DLD1 (cell line): ENCODE data around the gene EXD1.

Experiments used
- in situ Hi-C: cut with HindIII; loops from 2 replicates; pipeline ENCODE4 v1.10.0; 2017; ENCODE audit warnings: low sequenced_read_pairs

EXD1 gene

DNA sequence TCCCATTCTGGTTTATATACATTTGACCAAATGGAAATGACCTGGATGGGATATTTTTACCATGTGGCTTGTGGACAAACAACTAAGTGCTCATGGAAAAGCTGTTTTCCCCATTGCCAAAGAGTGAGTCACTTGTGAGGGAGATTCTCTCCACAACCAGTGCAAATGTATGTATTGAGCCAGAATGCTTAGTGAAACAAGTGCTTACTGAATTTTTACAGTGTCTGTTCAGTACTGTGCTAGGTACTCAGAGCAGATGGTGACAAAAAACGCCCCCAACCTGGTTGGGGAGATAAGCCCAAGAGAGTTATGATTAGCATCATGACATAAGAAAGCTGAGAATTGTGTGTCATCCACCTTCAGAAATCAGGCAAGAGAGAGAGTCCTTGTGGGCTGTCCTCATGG, 2.8 kb upstream of the EXD1 start:
- in situ Hi-C loops, result no loop called here

DNA sequence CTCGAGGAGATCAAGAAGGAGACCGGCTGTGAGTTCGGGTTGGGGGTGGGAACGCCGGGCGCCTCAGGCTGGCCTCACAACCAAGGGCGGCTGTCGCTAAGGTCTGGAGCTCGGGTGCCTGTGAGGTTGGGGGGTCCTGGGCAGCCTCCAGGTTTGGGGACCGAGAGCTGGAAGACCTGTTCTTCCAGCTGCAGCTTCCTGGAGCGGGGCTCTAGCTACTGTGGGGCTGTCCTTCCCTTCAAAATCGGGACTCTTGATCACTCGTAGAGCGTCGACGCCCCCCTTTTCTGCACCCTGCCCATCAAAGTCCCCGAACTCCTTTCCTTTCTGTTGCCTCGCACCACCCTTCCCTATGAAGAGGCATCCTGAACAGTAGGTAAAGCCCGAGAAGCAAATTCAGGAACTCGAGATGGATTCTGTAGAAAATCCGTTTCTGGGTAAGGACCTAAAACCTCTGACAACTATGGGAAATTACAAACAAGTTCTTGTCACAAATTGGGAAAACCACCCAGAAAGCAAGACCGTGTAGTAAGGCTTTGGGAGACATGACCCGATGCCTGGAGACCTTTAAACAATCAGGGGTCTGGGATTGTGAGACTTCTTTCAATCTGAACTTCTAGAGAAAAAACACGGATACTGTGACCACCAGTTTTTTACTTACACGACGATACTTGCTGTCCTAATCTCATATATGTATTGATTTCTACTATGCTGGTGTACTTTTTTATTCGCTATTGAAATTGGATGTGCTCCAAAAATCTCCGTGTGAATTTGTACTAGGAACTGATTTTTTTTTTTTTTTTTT, 1.1 kb upstream of the EXD1 start:
- in situ Hi-C loops, result no loop called here

DNA sequence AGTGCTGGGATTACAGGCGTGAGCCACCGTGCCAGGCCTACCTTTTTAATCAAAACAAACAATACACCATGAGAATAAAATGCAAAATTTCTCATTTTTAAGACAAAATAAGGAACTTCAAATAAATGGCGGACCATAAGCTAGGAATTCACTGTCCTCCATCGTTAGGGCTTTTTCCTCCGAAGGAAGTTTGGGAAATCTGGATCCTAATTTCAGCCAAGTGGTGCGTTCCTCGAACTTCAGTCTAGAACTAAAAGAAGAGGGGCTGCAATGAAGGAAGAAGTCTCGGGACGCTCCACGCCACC, 260 bp downstream of the EXD1 start:
- in situ Hi-C loops, result no loop called here

DNA sequence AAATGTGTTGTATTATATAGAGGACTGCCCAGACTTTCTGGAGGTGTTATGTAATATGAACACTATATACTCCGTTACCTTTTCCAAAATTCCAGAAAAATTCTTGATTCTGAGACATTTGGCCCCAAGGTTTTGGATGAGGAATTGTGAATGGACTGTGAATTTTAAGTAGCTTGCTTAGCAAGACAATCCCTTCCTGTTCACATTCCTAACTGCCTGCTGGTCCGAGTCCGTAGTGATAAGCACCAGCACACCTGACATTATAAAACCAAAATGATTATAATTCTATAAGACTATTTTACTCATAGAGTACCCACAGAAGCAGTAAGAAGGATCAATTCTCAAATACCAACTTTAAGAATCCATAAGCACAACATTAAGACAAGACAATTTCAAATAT, 11.2 kb downstream of the EXD1 start:
- in situ Hi-C loops, result no loop called here

DNA sequence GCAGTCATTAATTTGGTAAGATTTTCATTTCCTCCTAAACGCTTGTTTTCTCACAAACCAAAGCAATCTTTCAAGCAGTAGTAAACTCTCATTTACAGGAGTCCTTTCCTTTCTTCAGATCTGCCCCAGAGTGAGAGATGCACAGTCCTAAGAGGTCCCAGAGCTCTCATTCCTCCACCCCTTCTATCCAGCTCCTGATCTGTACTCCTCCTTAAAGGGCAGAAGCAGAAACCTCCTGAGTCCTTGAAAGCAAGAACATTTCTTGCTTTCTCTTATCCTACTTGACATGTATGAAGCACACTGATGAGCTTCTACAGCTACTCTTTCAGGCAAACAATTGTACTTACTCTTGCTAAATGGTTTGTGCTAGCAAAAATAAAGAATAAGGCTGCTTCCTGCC, 11.7 kb downstream of the EXD1 start:
- in situ Hi-C loops, result no loop called here

DNA sequence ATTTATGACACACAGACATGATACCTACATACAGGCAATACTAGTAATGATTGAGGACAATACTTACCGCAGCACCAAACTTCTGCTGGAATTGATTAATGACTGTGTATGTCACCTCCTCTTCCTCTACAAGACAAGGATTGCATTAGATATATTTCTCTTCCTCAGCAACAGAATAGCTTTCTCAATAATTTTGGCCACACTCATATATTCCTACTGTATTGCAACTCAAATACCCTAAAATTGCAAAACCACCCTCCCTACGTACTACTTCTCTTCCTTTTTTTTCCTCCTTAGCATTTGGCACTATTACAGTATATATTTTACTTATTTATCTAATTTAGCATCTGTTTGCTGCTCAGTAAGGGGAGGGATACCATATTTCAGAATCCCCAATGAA, 14.8 kb downstream of the EXD1 start:
- in situ Hi-C loops, result no loop called here

DNA sequence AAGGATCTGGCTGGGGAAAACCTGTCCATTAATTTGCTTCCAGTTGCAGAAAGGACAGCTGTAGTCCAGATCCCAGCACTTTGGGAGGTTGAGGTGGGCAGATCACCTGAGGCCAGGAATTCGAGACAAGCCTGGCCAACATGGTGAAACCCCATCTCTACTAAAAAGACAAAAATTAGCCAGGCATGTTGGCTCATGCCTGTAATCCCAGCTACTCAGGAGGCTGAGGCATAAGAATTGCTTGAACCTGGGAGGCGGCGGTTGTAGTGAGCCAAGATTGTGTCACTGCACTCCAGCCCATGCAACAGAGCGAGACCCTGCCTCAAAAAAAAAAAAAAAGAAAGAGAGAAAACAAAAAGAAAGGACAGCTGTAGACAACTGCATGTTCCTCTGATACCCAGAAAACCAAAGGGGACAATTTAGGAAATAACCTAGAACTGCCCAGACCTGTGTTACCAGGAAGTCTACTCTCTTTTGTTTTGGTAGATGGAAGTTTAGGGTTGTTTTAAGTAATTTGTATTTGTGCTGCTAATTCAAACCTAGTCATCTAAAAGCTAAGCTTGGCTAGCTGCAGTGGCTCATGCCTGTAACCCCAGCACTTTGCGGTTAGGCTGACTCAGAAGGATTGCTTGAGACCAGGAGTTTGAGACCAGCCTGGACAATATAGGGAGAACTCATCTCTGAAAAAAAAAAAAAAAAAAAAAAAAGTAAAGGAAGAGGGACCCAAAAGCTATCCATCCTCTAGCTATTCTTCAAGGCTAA, 22.7 kb downstream of the EXD1 start:
- in situ Hi-C loops, result no loop called here

DNA sequence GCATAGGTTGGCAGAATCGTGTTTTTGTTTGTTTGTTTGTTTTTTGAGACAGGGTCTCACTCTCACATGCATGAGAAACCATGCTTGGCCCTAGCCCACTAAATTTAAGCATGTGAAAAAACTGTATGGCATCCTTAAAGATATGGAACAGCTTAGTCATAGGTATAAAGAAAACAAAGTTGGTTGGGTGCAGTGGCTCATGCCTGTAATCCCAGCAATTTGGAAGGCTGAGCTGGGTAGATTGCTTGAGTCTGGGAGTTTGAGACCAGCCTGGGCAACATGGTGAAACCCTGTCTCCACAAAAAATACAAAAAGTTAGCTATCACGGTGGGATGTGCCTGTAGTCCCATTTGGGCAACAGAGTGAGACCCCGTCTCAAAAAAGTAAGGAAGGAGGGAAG, 25.2 kb downstream of the EXD1 start:
- in situ Hi-C loops, result no loop called here

DNA sequence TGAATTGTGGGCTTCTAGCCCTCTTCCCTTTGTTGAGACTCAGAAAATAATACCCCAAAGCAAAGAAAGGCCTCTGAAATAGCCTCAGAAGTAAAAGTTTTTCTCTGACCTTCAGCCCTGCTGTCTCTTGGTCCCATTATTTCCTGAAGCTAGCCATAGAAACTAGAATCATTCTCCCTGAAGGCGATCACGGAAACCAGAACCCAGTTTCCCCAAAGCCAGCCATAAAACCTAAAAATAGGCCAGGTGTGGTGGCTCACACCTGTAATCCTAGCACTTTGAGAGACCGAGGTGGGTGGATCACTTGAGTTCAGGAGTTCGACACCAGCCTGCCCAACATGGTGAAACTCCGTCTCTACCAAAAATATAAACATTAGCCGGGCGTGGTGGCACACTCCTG, 27.2 kb downstream of the EXD1 start:
- in situ Hi-C loops, result no loop called here

DNA sequence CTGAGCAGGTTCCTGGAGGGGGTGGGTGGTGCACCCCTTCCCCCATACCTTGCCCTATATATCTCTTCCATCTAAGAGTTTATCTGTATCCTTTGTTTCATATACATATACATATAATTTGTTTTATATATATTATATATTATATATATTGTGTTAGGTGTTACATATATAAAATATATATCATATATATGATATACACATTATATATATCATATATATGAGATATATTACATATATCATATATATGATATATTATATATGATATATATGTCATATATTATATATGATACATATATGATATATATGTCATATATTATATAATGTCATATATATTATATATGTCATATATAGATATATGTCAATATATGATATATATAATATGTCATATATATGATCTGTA, 31.1 kb downstream of the EXD1 start:
- in situ Hi-C loops, result no loop called here

DNA sequence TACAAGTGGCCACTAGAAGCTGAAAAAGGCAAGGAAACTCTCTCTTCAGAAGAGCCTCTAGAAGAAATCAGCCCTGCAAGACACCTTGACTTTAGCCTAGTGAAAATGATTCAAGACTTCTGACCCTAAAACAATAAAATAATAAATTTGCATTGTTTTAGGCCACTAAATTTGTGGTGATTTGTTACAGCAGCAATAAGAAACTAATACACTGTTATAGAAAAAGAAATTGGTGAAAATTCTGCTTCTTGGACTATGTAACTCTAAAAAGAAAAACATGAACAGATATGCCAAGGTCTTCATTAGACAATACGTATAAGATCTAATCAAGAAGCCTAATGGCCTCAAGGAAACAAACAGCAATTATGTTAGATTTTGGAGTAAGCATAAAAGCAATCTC, 36.1 kb downstream of the EXD1 start:
- in situ Hi-C loops, result no loop called here

DNA sequence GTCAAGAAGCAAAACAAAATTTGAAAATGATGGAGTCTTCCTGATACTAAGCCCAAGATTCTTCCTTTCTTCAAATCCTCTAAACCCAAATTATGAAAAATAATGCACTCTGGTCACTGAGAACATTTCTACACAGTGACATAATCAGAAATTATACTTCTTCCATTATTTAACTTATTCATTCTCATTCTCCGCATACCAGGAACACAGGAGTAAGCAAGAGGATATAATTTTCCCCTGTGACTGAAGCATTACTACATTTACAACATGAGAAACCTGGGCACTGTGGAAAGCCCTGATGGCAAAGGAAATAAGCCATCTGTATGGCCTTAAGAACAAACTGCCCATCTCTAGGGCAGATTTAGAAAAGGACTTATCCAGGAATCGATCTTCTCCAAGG, 47.0 kb downstream of the EXD1 start:
- in situ Hi-C loops, result no loop called here

DNA sequence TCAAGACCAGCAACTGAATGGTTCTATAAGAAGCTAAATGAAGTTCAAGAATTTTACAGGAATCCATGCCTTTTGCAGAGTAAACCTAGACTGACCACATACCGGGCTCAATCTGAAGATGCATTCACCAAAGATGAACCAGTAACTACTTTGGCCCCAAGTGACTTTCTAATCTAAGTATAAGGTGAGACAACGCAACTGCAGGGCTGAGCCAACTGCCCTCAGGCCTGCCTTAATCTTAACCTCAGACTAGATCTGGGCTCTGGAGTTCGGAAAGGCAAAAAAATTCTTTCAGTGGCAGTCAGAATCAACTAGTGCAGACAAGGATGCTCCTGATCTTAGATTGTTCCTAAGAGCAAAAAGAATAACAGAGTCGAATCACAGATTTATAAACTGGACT, 48.3 kb downstream of the EXD1 start:
- in situ Hi-C loops, result no loop called here

DNA sequence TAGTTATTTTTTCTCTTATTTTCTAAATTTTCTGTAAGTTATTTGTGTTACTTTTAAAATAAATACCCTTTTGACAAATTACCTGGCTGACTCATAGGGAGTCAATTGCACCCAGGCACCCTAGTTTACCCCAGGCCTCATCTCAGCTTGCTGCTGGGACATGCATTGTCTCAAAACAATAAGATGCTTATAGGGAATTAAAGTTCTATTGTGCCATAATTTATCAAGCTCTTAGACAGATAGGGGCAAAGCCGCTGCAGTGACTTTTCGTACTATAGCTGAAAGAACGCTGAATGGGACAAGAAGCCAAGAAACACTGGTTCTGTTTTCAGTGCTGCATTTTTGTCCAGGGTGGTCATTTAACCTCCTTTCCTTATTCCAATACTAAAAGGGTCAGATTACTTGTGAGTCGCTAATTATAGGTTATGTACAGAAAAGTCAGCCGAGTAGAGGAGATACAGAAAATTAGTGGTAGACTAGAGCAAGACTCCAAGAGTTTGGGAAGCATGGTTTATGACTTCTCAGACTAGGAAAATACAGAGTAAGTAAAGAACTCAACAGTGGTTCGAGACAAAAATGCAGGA, 50.3 kb downstream of the EXD1 start:
- in situ Hi-C loops, result no loop called here

DNA sequence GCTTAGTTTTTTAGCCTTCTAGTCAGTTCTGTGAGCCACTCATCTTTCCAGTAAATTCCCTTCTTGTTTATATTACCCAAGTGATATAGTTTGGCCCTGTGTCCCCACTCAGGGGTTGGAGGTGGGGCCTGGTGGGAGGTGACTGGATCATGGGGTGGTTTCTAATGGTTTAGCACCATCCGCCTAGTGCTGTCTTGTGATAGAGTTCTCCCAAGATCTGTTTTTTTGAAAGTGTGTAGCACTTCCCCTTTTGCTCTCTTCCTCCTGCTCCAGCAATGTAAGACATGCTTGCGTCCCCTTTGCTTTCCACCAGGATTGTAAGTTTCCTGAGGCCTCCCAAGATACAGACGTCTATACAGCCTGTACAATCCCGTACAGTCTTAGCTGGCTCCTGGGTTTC, 60.8 kb downstream of the EXD1 start:
- in situ Hi-C loops, result no loop called here

DNA sequence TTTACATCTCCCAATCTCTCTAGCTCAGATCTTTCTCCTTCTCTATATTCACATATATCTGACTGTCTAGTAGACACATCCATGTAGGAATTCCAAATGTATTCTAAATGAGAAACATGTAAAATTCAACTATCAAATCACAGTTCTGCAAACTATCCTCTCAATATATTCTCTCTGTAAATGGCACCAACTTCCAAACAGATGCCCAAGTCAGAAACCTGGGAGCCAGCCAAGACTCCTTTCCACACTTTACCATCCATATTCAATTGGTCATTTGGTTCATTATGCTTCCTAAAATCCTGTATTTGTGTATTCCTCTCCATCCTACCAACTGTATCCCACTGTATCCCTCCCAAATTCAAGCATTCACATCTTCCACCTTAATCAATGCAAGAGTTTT, 61.5 kb downstream of the EXD1 start:
- in situ Hi-C loops, result no loop called here

DNA sequence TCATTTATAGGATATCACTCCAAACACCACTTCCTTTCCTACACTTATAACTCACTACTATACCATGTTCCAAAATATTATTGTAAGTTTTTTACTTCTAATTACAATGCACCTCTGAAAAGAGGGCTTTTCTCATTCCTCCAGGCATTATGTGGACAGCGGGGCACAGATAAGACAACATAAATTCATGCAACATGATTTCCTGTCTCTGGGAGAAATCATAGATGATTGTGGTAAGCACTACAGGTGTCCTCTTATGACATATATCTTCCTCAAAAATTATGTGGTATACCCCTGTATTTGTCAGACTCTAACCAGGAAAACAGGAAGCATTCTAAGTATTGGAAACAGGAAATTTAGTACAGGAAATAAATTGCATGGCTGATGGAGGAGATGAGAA, 68.8 kb downstream of the EXD1 start:
- in situ Hi-C loops, result no loop called here

DNA sequence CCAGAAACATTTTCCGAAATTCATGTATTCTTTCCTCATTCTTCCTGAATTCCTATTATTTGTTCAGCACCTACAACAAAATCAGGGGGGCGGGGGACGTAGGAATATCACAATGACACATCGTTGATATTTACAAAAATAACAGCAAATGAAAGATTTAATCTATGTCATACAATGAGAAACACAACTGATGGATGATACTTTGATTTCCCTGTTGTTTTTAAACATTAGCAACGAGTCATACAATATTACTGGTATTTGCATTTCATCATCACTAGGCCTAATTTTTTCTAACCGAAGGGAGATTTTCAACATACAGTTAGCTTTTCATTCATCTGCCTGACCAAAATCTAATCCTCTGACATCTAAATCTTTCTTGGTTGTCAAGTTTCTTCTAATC, 69.2 kb downstream of the EXD1 start:
- in situ Hi-C loops, result no loop called here

DNA sequence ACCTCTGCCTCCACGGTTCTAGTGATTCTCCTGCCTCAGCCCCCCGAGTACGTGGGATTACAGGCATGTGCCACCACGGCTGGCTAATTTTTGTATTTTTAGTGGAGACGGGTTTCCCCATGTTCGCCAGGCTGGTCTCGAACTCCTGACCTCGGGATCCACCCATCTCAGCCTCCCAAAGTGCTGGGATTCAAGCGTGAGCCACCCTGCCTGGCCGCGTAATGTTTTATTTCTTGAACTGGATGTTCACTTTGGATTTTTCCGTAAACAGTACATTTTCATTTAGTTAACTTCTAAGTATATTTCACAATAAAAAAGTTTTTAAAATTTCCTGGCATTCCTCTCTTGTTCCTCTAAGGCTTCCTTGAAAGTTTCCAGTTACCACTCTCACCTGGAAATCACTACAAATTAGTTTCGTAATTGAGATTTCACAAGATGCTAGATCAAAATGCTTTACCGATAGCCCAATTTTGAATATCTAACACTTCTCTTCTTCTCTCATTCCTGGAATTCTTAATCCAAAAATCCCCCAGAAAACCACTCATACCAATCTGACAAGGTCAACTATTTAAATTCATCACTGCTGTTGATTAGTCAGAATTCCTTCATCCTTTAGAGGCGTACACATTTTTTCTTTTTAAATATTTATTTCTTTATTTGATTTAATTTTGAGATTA, 69.8 kb downstream of the EXD1 start:
- in situ Hi-C loops, result no loop called here

DNA sequence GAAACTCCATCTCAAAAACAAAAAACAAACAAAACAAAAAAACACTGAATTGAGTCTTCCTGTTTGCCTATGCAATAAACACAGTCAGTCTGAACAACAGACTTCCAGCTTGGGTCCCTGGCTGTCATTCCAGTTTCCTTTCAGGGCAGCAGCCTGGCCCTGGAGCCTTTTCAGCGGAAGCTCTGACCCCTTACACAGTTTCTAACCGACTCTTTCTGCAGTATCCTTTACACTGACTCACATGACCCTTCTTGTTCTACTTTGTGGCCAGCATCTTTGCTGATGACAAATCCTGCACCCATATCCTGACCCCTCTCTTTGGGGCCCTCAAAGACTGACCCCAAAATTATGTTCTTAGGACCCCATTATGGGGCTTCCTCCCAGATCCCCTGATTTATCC, 76.1 kb downstream of the EXD1 start:
- in situ Hi-C loops, result no loop called here

DNA sequence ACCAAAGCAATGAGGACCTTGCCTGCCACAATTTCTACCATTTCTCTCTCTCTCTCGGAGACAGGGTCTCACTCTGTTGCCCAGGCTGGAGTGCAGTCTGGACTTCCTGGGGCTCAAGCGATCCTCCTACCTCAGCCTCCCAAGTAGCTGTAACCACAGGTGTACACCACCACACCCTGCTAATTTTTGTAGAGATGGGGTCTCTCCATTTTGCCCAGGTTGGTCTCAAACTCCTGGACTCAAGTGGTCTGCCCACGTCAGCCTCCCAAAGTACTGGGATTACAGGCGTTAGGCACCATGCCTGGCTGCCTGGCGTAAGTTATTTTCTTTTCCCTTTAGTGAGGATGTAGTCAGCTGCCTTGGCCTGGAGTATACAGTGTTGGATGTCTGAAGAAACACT, 76.8 kb downstream of the EXD1 start:
- in situ Hi-C loops, result no loop called here

DNA sequence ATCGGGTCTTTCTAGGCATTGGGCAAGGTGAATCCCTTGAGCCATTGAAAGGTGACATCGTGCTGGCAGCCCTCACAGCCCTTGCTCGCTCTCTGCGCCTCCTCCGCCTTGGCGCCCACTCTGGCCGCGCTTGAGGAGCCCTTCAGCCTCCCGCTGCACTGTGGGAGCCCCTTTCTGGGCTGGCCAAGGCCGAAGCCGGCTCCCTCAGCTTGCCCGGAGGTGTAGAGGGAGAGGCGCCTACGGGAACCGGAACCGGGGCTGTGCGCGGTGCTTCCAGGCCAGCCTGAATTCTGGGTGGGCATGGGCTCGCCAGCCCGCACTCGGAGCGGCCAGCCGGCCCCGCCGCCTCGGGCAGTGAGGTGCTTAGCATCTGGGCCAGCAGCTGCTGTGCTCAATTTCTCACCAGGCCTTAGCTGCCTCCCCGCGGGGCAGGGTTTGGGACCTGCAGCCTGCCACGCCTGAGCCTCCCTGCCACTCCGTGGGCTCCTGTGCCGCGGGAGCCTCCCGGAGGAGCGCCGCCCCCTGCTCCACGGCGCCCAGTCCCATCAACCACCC, 79.0 kb downstream of the EXD1 start:
- in situ Hi-C loops, result no loop called here
